Gastrocnemius medialis (tissue), 4 donors: ENCODE measurements around the gene CDKL5. TPM values are rescaled to one million over a fixed set of nuclear protein-coding genes. Genes with fewer than 3 reads are reported as not detected.

Experiments
- ATAC-seq, 2 donors: fragments of 150-250 bp; one replicate each; pipeline ENCODE4 v1.9.1; 2016
- DNase-seq, 2 donors: peaks; one replicate each; pipeline ENCODE4 v3.0.0-alpha.2; 2019
- H3K27ac ChIP-seq, 4 donors: fragments of 200-600 bp; sonication (generic); 1 replicate in 1 of 4; 2 replicates in 3 of 4; pipeline ENCODE4 v1.5.1; 2016 to 2018; ENCODE audit warnings: mild to moderate bottlenecking in 2 of 4, moderate library complexity in 1 of 4
- H3K27me3 ChIP-seq, 3 donors: fragments of 200-600 bp; sonication (generic) in 2 of 3; 1 replicate in 1 of 3; 2 replicates in 2 of 3; pipeline versions ENCODE4 v1.5.1 to v1.6.0; 2016 to 2019; ENCODE audit warnings: mild to moderate bottlenecking in 1 of 3, moderate library complexity in 1 of 3
- H3K36me3 ChIP-seq, 2 donors: fragments of 200-600 bp; sonication (generic) in 1 of 2; one replicate each; pipeline ENCODE4 v1.5.1; 2017 to 2018
- H3K4me1 ChIP-seq, 2 donors: fragments of 200-600 bp; sonication (generic) in 1 of 2; one replicate each; pipeline ENCODE4 v1.5.1; 2016 to 2017; ENCODE audit warnings: mild to moderate bottlenecking in 2 of 2
- H3K4me3 ChIP-seq, 4 donors: fragments of 200-600 bp; sonication (generic) in 3 of 4; 1 replicate in 1 of 4; 2 replicates in 3 of 4; pipeline ENCODE4 v1.5.1; 2016 to 2019; ENCODE audit warnings: mild to moderate bottlenecking in 2 of 4
- H3K9me3 ChIP-seq, 3 donors: fragments of 200-600 bp; sonication (generic) in 2 of 3; 1 replicate in 1 of 3; 2 replicates in 2 of 3; pipeline ENCODE4 v1.5.1; 2016 to 2019
- CTCF ChIP-seq, 5 experiments: fragments of 450-650 bp in 3 of 5; fragments of 200-600 bp in 2 of 5; sonication (generic) in 2 of 5; IDR thresholded peaks in 4 of 5; conservative IDR thresholded peaks in 1 of 5; 1 replicate in 4 of 5; 2 replicates in 1 of 5; pipeline ENCODE4 v1.5.1; 2016 to 2019; ENCODE audit warnings: antibody characterized with exemption in 5 of 5, mild to moderate bottlenecking in 3 of 5, moderate library complexity in 3 of 5
- POLR2A ChIP-seq, 2 donors: fragments of 450-650 bp; IDR thresholded peaks; one replicate each; pipeline ENCODE4 v1.6.1; 2017; ENCODE audit warnings: antibody characterized with exemption in 2 of 2, mild to moderate bottlenecking in 2 of 2, moderate library complexity in 2 of 2
- in situ Hi-C, 4 donors: fragments of 200-750 bp; cut with MboI; loops; one replicate each; pipeline versions ENCODE4 v1.15.0 to v1.8.0; 2017; ENCODE audit warnings: low sequenced_read_pairs in 4 of 4
- intact Hi-C: fragments of 100-400 bp; cut with DNase I; formaldehyde crosslinking; loops from one replicate; pipeline ENCODE4 v1.15.1; 2023; ENCODE audit warnings: low total_unique reads
- total RNA-seq, 4 donors: library from RNA; depleted of rRNA; stranded (reverse); fragments of >200 nt; gene quantifications; one replicate each; pipeline versions ENCODE4 v1.1.0 to v1.2.3, GENCODE V29; 2016

The CDKL5 gene
- total RNA-seq, 4 donors from 2014 or later = 1.5 to 3.0 (median 2.8) TPM

GRCh38 chrX:18591834-18592233 lies 166.4 kb downstream of the CDKL5 start:
- intact Hi-C loops = no loop called here
- Histone ChIP-seq H3K4me1 (no peaks in the 10 kb centered on the region), H3K9me3 (no peaks in the 10 kb centered on the region), H3K27ac (no peak overlapping the region), H3K4me3 (no peak overlapping the region), H3K36me3 (no peaks in the 10 kb centered on the region), H3K27me3 (no peaks in the 10 kb centered on the region)
- in situ Hi-C loops = no loop called here
- ATAC-seq = no peak
- TF ChIP-seq CTCF (IDR thresholded peaks at IDR 0.05 in 4 of 5, conservative IDR thresholded peaks at IDR 0.05 in 1 of 5) = no peak
- no peak for TF ChIP-seq POLR2A (IDR thresholded peaks at IDR 0.05)
- no peak for DNase-seq

- ATAC-seq = no peak
Measured at GRCh38 chrX:18594079-18594478, 168.7 kb downstream of the CDKL5 start.

GRCh38 chrX:18596096-18596495 lies 170.7 kb downstream of the CDKL5 start:
- Histone ChIP-seq H3K27ac (no peak overlapping the region), H3K4me1 (no peaks in the 10 kb centered on the region), H3K9me3 (no peaks in the 10 kb centered on the region), H3K36me3 (no peaks in the 10 kb centered on the region), H3K4me3 (no peak overlapping the region), H3K27me3 (no peaks in the 10 kb centered on the region)
- in situ Hi-C loops = no loop called here
- DNase-seq (no peak), ATAC-seq (no peak)
- TF ChIP-seq POLR2A (IDR thresholded peaks at IDR 0.05) (no peak), CTCF (IDR thresholded peaks at IDR 0.05 in 4 of 5, conservative IDR thresholded peaks at IDR 0.05 in 1 of 5) (no peak)
- intact Hi-C loops = no loop called here

More at GRCh38 chrX:18594079-18594478, 168.7 kb downstream of the CDKL5 start:
- no peak for DNase-seq
- TF ChIP-seq CTCF (IDR thresholded peaks at IDR 0.05 in 4 of 5, conservative IDR thresholded peaks at IDR 0.05 in 1 of 5) = no peak
- H3K27ac ChIP-seq = no peak overlapping the region
- H3K36me3 ChIP-seq = no peaks in the 10 kb centered on the region
- in situ Hi-C loops = no loop called here
- H3K9me3 ChIP-seq = no peaks in the 10 kb centered on the region
- no peak overlapping the region for H3K4me3 ChIP-seq
- intact Hi-C loops = no loop called here
- no peaks in the 10 kb centered on the region for H3K27me3 ChIP-seq
- no peaks in the 10 kb centered on the region for H3K4me1 ChIP-seq

- no peak overlapping the region for H3K4me3 ChIP-seq
- ATAC-seq = no peak
- H3K9me3 ChIP-seq = no peaks in the 10 kb centered on the region
- H3K27me3 ChIP-seq = no peaks in the 10 kb centered on the region
- no peak overlapping the region for H3K27ac ChIP-seq
- intact Hi-C loops = no loop called here
- TF ChIP-seq POLR2A (IDR thresholded peaks at IDR 0.05) (no peak), CTCF (IDR thresholded peaks at IDR 0.05 in 4 of 5, conservative IDR thresholded peaks at IDR 0.05 in 1 of 5) (no peak)
- DNase-seq = no peak
- no peaks in the 10 kb centered on the region for H3K4me1 ChIP-seq
- H3K36me3 ChIP-seq = no peaks in the 10 kb centered on the region
- in situ Hi-C loops = no loop called here
Measured at GRCh38 chrX:18598413-18598812, 173.0 kb downstream of the CDKL5 start.

GRCh38 chrX:18607966-18608365 lies 182.6 kb downstream of the CDKL5 start:
- DNase-seq = no peak
- in situ Hi-C loops = no loop called here
- Histone ChIP-seq H3K36me3 (peaks cover 0 to 7% of the 10 kb centered on the region in 2 donors), H3K27me3 (peaks cover 0 to 3% (median 0%) of the 10 kb centered on the region in 3 donors), H3K27ac (no peak overlapping the region), H3K4me1 (no peaks in the 10 kb centered on the region), H3K9me3 (no peaks in the 10 kb centered on the region), H3K4me3 (no peak overlapping the region)
- TF ChIP-seq POLR2A (IDR thresholded peaks at IDR 0.05) (no peak), CTCF (IDR thresholded peaks at IDR 0.05 in 4 of 5, conservative IDR thresholded peaks at IDR 0.05 in 1 of 5) (no peak)
- intact Hi-C loops = no loop called here
- no peak for ATAC-seq
